ENCODE results near the gene FBLN5. TPM values are rescaled to one million over a fixed set of nuclear protein-coding genes. Genes with fewer than 3 reads are reported as not detected.

The FBLN5 gene
- total RNA-seq, 1 experiment from 2014 or later = 0.23 TPM

GRCh38 chr14:91860238-91860637 is 87.3 kb downstream of the FBLN5 start:
- DNase-seq (ENCODE audit: low read depth, low spot score) (no peak), ATAC-seq (no peak)
- Histone ChIP-seq H3K27ac (ENCODE audit: low read length) (no peak overlapping the region), H3K4me1 (ENCODE audit: control insufficient read depth, insufficient read depth, low read length) (no peaks in the 10 kb centered on the region), H3K27me3 (ENCODE audit: control insufficient read depth, insufficient read depth, low read length) (0 out of 2 replicates have a peak, but pooled peaks cover 2% of the 10 kb centered on the region), H3K9me3 (ENCODE audit: control insufficient read depth, insufficient read depth, low read depth, low read length) (no peaks in the 10 kb centered on the region), H3K4me3 (ENCODE audit: low read depth in 2 of 2, low read length in 2 of 2) (no peak overlapping the region), H3K36me3 (ENCODE audit: control insufficient read depth, insufficient read depth, low read length) (no peaks in the 10 kb centered on the region)
- POLR2A ChIA-PET = no interaction called here
- intact Hi-C loops (cut with micrococcal nuclease; ENCODE audit: unreplicated experiment) (no loop called here), in situ Hi-C loops (cut with HindIII; ENCODE audit: low pct_unique_long_range_greater_than_20kb, low sequenced_read_pairs) (no loop called here)
- no TSS peak for BruUV-seq (replicated peaks)
- CTCF ChIA-PET = no interaction called here
- TF ChIP-seq REST (IDR thresholded peaks at IDR 0.05; ENCODE audit: insufficient read depth in 1 of 2, low read depth in 2 of 2, low read length in 1 of 2) (no peak), SIN3A (IDR thresholded peaks at IDR 0.05; ENCODE audit: borderline replicate concordance, insufficient read depth, low read depth, low read length) (no peak), CTCF (IDR thresholded peaks at IDR 0.05) (no peak), POLR2AphosphoS5 (IDR thresholded peaks at IDR 0.05; ENCODE audit: low read depth, low read length) (no peak), TCF7L2 (IDR thresholded peaks at IDR 0.05; ENCODE audit: low read depth, low read length) (no peak)

GRCh38 chr14:91858536-91859275 is 88.8 kb downstream of the FBLN5 start:
- DNase-seq (ENCODE audit: low read depth, low spot score) (no peak), ATAC-seq (no peak)
- in situ Hi-C loops (cut with HindIII; ENCODE audit: low pct_unique_long_range_greater_than_20kb, low sequenced_read_pairs) = no loop called here
- Histone ChIP-seq H3K27ac (ENCODE audit: low read length) (no peak overlapping the region), H3K36me3 (ENCODE audit: control insufficient read depth, insufficient read depth, low read length) (no peaks in the 10 kb centered on the region), H3K9me3 (ENCODE audit: control insufficient read depth, insufficient read depth, low read depth, low read length) (no peaks in the 10 kb centered on the region), H3K4me1 (ENCODE audit: control insufficient read depth, insufficient read depth, low read length) (no peaks in the 10 kb centered on the region), H3K4me3 (ENCODE audit: low read depth in 2 of 2, low read length in 2 of 2) (no peak overlapping the region), H3K27me3 (ENCODE audit: control insufficient read depth, insufficient read depth, low read length) (0 out of 2 replicates have a peak, but pooled peaks cover 2% of the 10 kb centered on the region)
- CTCF ChIA-PET = no interaction called here
- BruUV-seq (replicated peaks) = no TSS peak
- intact Hi-C loops (cut with micrococcal nuclease; ENCODE audit: unreplicated experiment) = no loop called here
- TF ChIP-seq TCF7L2 (IDR thresholded peaks at IDR 0.05; ENCODE audit: low read depth, low read length) (no peak), CTCF (IDR thresholded peaks at IDR 0.05) (peak; percentile 9; the same call in 1 of the 2 replicates)
- POLR2A ChIA-PET = interaction anchor here (0.7 kb wide), 1 partner anchor 15 kb away, joined by 3 read pairs; no protein-coding TSS in a partner anchor

All from Panc1 (cell line).